Measurements from ENCODE around the gene CEMIP. TPM values are rescaled to one million over a fixed set of nuclear protein-coding genes. Genes with fewer than 3 reads are reported as not detected.
A peak's percentile ranks its signal among the peaks of the same experiment; 100 is the strongest.

Gene CEMIP
- total and polyA plus RNA-seq, 2 of the 4 experiments (the other 2 are of a cell fraction): 63.8 to 78.0 TPM

GRCh38 chr15:80931721-80932512, 152.7 kb downstream of the CEMIP start:
- 95% methylated on average over 10 of the region's 20 CpGs; no CpG with 5 or more reads in 1 of the 2 experiments for WGBS, 2 experiments (ENCODE audit: extremely low coverage in 2 of 2, insufficient read length in 1 of 2)
- Histone ChIP-seq H2BK5ac (ENCODE audit: low read depth, low read length, poor library complexity, severe bottlenecking) (peak overlapping the region; percentile 23), H3K9me1 (ENCODE audit: insufficient read depth, low read length) (peaks cover 38% of the 10 kb centered on the region), H4K8ac (ENCODE audit: low read depth in 2 of 2, low read length in 2 of 2) (no peak overlapping the region), H2AK5ac (ENCODE audit: low read depth, low read length) (no peak overlapping the region), H3K4me2 (ENCODE audit: low read depth, low read length) (no peak overlapping the region; the same call in 1 of the 2 replicates), H3K23ac (ENCODE audit: low read depth, low read length) (no peak overlapping the region; the same call in 1 of the 2 replicates), H2AK9ac (replicated peaks; ENCODE audit: low read depth, low read length, poor library complexity) (no peak overlapping the region), H3K14ac (replicated peaks; ENCODE audit: low read depth, low read length) (peak overlapping the region; percentile 10; the same call in 1 of the 2 replicates), H3K18ac (ENCODE audit: low read depth, low read length) (no peak overlapping the region), H3K56ac (ENCODE audit: extremely low read depth, insufficient read depth, low read length) (no peak overlapping the region), H3K4ac (ENCODE audit: low read depth, low read length) (peak overlapping the region; percentile 7; the same call in 1 of the 2 replicates), H4K5ac (ENCODE audit: low read depth, low read length) (no peak overlapping the region; the same call in 1 of the 2 replicates), H2BK120ac (ENCODE audit: low read depth, low read length) (no peak overlapping the region), H3K9me3 (ENCODE audit: control insufficient read depth, insufficient read depth, low read length) (no peaks in the 10 kb centered on the region), H3K4me3 (ENCODE audit: insufficient read depth, low read depth, low read length) (no peak overlapping the region), H3K9ac (ENCODE audit: low read depth, low read length) (no peak overlapping the region), H2BK15ac (ENCODE audit: low read depth, low read length) (no peak overlapping the region), H3K27ac (ENCODE audit: insufficient read depth, low read length) (peak overlapping the region; percentile 45; the same call in 1 of the 2 replicates), H2AFZ (replicated peaks; ENCODE audit: low read length, poor library complexity) (peak overlapping the region; percentile 46), H4K91ac (ENCODE audit: insufficient read depth, low read depth, low read length) (no peak overlapping the region; the same call in 1 of the 2 replicates), H3K79me1 (ENCODE audit: low read depth in 1 of 2, low read length in 2 of 2) (peaks cover 0 to 11% of the 10 kb centered on the region in 2 experiments; a peak in 1 of 4 replicates), H3K36me3 (ENCODE audit: control insufficient read depth, insufficient read depth, low read length) (peaks cover 77% of the 10 kb centered on the region), H4K20me1 (ENCODE audit: insufficient read depth, low read length) (peaks cover 47% of the 10 kb centered on the region; the same call in 1 of the 2 replicates), H2BK20ac (ENCODE audit: low read depth, low read length) (no peak overlapping the region), H3K27me3 (ENCODE audit: control insufficient read depth, insufficient read depth, low read length) (no peaks in the 10 kb centered on the region), H3K4me1 (ENCODE audit: control insufficient read depth, insufficient read depth, low read length) (peaks cover 26% of the 10 kb centered on the region)
- TF ChIP-seq BHLHE40 (IDR thresholded peaks at IDR 0.05; ENCODE audit: low read depth, low read length): no peak
- no peak for TF ChIP-seq FOS (IDR thresholded peaks at IDR 0.05; ENCODE audit: low read depth, low read length)
- no peak for TF ChIP-seq NFE2L2 (IDR thresholded peaks at IDR 0.05; ENCODE audit: low read depth, low read length)
- TF ChIP-seq USF2 (IDR thresholded peaks at IDR 0.05; ENCODE audit: low read depth, low read length): no peak
- no peak for TF ChIP-seq MAZ (IDR thresholded peaks at IDR 0.05; ENCODE audit: borderline replicate concordance, low read depth, low read length)
- TF ChIP-seq RFX5 (IDR thresholded peaks at IDR 0.05; ENCODE audit: low read depth, low read length): no peak
- no peak for TF ChIP-seq RAD21 (IDR thresholded peaks at IDR 0.05; ENCODE audit: low read length)
- TF ChIP-seq SMC3 (IDR thresholded peaks at IDR 0.05; ENCODE audit: low read depth, low read length): no peak
- TF ChIP-seq CEBPB (IDR thresholded peaks at IDR 0.05; ENCODE audit: low read depth, low read length): no peak
- DNase-seq (no peak), ATAC-seq (ENCODE audit: low read depth) (no peak; the same call in 1 of the 2 replicates)
- no TSS peak for BruUV-seq (replicated peaks)
- dilution Hi-C loops (cut with HindIII; ENCODE audit: low sequenced_read_pairs, unreplicated experiment) (no loop called here), intact Hi-C loops (cut with micrococcal nuclease) (no loop called here), in situ Hi-C loops (cut with MboI; ENCODE audit: low sequenced_read_pairs) (no loop called here)
- ChIA-PET POLR2A (ENCODE audit: unreplicated experiment) (no interaction called here), CTCF (interaction anchor here (0.5 kb wide), 1 partner anchor 20 kb away, joined by 5 read pairs; no protein-coding TSS in a partner anchor)

Measured in IMR-90 (cell line).